Measurements from ENCODE around the gene CCDC17. TPM values are rescaled to one million over a fixed set of nuclear protein-coding genes. Genes with fewer than 3 reads are reported as not detected.
A peak's percentile ranks its signal among the peaks of the same experiment; 100 is the strongest.

Gene CCDC17
- total RNA-seq, 2 donors from 2014 or later, result 5.2 to 5.9 TPM

- Mint-ChIP-seq H3K9me3 (no peaks in the 10 kb centered on the region), H3K36me3 (ENCODE audit: insufficient read depth in 2 of 2) (peaks cover 7 to 16% of the 10 kb centered on the region in 2 donors), H3K4me3 (peak overlapping the region; percentile 91 to 97), H3K27ac (peak overlapping the region; percentile 94), H3K27me3 (ENCODE audit: low read depth) (no peaks in the 10 kb centered on the region), H3K4me1 (ENCODE audit: low read depth) (peaks cover 48% of the 10 kb centered on the region)
- ATAC-seq (replicated peaks in 1 of 2) (no peak), DNase-seq (no peak)
Observed at GRCh38 chr1:45585110-45585426, 38.8 kb downstream of the CCDC17 start.

DNA sequence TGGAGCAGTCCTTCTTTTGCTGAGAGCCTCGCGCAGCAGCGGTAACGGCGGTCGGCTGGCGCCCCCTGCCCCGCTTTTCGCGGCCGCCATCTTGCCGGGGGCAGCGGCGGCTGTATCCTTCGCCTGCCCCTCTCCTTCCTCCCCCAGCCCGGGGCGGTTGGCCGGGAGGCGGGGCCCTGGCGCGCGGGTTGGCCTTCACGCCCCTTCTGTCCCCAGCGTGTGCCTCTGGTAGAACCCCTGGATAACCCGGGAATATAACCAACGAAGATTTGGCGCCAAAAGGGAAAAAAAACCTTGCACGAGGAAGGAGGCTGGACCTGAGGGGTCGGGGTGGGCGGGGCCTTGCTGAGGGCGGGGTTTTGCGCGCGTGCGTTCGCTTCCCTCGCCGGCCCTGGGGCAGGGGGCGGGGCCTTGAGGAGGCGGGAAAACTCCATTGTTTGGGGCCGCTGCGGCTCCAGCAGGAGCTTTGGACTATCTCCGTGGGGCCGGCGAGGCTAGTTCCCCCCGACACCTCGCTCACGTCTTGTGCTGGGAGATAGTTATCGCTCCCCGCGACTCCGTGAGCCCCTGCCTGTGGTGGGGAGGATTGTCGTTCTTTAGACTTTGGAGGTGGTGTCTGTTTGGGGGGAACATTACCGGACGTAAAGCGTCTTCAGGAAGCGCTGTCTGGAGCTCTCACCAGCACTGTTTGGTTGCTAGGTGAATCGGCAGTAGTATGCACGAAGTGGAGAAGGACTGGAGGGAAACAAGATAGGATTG is 39.3 kb downstream of the CCDC17 start:
- peak overlapping the region; percentile 94 for H3K27ac Mint-ChIP-seq
- peaks cover 7 to 16% of the 10 kb centered on the region in 2 donors for H3K36me3 Mint-ChIP-seq (ENCODE audit: insufficient read depth in 2 of 2)
- no peaks in the 10 kb centered on the region for H3K9me3 Mint-ChIP-seq
- no peaks in the 10 kb centered on the region for H3K27me3 Mint-ChIP-seq (ENCODE audit: low read depth)
- H3K4me1 Mint-ChIP-seq (ENCODE audit: low read depth), result peaks cover 48% of the 10 kb centered on the region
- peak overlapping the region; percentile 91 to 97 for H3K4me3 Mint-ChIP-seq
- DNase-seq (peak; percentile 85 to 89), ATAC-seq (replicated peaks in 1 of 2) (peak; percentile 38 to 48)

DNA sequence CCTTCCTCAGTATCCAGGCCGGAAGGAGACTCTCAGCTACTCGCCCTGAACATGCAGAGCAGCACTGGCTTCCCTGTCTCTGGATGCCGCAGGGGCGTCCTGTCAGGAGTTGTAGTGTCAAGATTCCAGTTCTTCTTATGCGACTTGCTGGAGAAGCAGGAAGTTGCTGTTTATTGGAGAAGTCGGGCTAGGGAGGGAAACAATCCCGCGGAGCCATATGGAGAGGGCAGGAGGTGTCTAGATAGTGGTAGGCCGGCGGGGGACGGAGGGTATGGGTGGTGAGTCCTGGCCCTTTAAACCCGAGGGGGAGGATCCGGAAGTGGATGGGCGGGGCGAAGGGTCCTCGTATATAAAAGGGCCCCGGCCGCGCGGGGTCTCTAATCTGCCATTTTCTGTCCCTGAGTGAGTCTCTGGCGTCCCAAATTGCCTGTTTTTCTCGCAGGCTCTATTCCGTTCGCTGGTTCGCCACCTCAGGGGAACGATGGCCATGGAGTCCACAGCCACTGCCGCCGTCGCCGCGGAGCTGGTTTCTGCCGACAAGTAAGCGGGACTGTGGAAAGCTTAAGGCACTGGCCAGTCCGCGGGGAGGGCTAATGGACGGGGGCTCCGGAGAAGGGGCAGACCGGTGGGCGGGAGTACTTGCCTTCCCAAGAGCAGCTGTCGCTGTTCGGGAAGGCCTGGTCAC is 40.0 kb downstream of the CCDC17 start, which contains the start of gene NASP:
NASP (plus strand) TSS at position 376 of the 685 bp plus-strand sequence; CDS start at position 482, 106 bp downstream.
- Mint-ChIP-seq H3K9me3 (no peaks in the 10 kb centered on the region), H3K36me3 (ENCODE audit: insufficient read depth in 2 of 2) (peaks cover 7 to 16% of the 10 kb centered on the region in 2 donors), H3K27ac (peak within 1 kb of the TSS; percentile 94), H3K27me3 (ENCODE audit: low read depth) (no peaks in the 10 kb centered on the region), H3K4me1 (ENCODE audit: low read depth) (peaks cover 44% of the 10 kb centered on the region), H3K4me3 (peak within 1 kb of the TSS; percentile 91 to 97)
- DNase-seq, result peak; percentile 93 to 96
- ATAC-seq (replicated peaks in 1 of 2), result peak; percentile 68 to 73

DNA sequence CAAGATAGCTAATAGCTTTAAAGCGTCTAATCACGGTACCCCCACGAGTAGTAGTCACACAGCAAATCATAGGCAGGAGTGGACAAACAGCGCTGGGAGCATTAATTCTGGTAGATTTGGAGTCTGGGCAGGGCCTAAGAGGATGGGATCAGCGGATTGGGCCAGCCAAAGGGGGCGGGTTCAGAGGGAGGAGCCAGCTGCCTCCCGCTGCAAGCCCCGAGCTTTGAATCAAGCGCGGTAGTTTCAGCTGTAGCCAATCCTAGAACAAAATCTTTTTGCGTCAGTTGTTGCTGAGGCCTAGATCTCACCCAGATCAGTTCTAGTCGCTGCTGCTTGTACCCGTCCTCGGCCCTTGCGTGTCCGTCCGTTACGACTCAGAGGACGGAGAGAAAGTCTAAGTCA is 40.6 kb downstream of the CCDC17 start:
- Mint-ChIP-seq H3K4me1 (ENCODE audit: low read depth) (peaks cover 40% of the 10 kb centered on the region), H3K27me3 (ENCODE audit: low read depth) (no peaks in the 10 kb centered on the region), H3K9me3 (no peaks in the 10 kb centered on the region), H3K4me3 (peak overlapping the region; percentile 91 to 97), H3K36me3 (ENCODE audit: insufficient read depth in 2 of 2) (peaks cover 7 to 14% of the 10 kb centered on the region in 2 donors), H3K27ac (peak overlapping the region; percentile 93)
- peak; percentile 79 to 82 for ATAC-seq (replicated peaks in 1 of 2)
- DNase-seq, result peak; percentile 94 to 96

DNA sequence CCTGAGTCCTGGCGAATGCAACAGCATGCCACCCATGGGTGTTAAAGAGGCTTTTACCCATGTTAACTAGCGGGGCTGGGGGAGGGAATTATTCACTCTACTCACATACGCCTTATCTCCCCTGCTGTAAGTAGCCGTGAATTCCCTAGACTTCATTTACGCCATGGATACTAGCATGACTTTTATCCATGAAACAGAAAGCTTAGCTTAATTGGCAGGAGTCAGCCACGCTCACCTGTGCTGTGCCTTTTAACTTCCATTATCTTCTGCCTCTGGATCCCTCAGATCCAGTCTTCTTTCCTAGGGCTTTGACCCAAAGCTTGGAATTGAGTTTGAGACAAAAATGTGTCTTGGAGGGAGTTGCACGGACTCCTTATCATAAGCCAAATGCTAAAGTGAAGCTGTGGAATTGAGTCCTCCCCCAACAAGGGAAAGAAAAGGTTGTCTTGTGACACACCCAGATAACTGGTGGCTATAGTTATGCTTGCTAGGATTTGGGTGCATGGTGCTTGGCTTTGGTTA is 49.7 kb downstream of the CCDC17 start:
- no peak for DNase-seq
- Mint-ChIP-seq H3K27ac (no peak overlapping the region), H3K4me3 (no peak overlapping the region)

GRCh38 chr1:45573231-45573804 is 50.5 kb downstream of the CCDC17 start:
- no peaks in the 10 kb centered on the region for H3K9me3 Mint-ChIP-seq
- ATAC-seq (replicated peaks in 1 of 2), result no peak
- no peak overlapping the region for H3K4me3 Mint-ChIP-seq
- no peaks in the 10 kb centered on the region for H3K4me1 Mint-ChIP-seq (ENCODE audit: low read depth)
- peaks cover 0 to 2% of the 10 kb centered on the region in 2 donors for H3K36me3 Mint-ChIP-seq (ENCODE audit: insufficient read depth in 2 of 2)
- no peaks in the 10 kb centered on the region for H3K27me3 Mint-ChIP-seq (ENCODE audit: low read depth)
- H3K27ac Mint-ChIP-seq, result no peak overlapping the region
- DNase-seq, result no peak

More for the DNA sequence above, 49.7 kb downstream of the CCDC17 start:
- Mint-ChIP-seq H3K36me3 (ENCODE audit: insufficient read depth in 2 of 2) (no peaks in the 10 kb centered on the region), H3K4me1 (ENCODE audit: low read depth) (no peaks in the 10 kb centered on the region), H3K9me3 (no peaks in the 10 kb centered on the region), H3K27me3 (ENCODE audit: low read depth) (no peaks in the 10 kb centered on the region)
- ATAC-seq (replicated peaks in 1 of 2), result no peak

DNA sequence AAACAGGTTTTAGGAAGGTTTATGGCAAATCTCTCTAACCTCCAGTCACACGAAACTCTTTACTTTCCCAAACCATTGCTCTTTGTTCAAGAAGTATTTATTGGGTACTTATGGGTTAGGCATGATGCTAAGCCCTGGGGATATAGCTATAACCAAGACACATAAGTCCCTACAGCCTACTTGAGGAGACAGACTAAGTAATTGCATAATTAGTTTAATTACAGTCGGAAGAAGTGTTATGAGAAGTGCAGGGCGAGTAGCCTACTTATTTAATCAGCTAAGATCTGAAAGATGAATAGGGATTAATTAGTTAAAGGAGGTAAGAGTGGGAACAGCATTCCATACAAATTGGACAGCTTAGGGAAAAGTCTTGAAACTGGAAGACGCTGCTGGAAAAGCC is 53.2 kb downstream of the CCDC17 start:
- ATAC-seq (replicated peaks in 1 of 2), result no peak
- Mint-ChIP-seq H3K36me3 (ENCODE audit: insufficient read depth in 2 of 2) (peaks cover 0 to 4% of the 10 kb centered on the region in 2 donors), H3K4me3 (no peak overlapping the region), H3K9me3 (no peaks in the 10 kb centered on the region), H3K4me1 (ENCODE audit: low read depth) (peaks cover 4% of the 10 kb centered on the region), H3K27ac (no peak overlapping the region), H3K27me3 (ENCODE audit: low read depth) (no peaks in the 10 kb centered on the region)
- no peak for DNase-seq

Other genes starting within 250 kb of the CCDC17 start
- 1 to 10 TPM; 5.9 to 8.8 TPM for gene TESK2, start 132.9 kb downstream of the CCDC17 start, total RNA-seq
- gene CCDC163, start 124.0 kb downstream of the CCDC17 start, total RNA-seq, result 10 to 100 TPM; 15.2 to 15.5 TPM
- gene MMACHC, start 123.8 kb downstream of the CCDC17 start, total RNA-seq, result 1 to 10 TPM; 3.4 to 4.7 TPM
- 100 to 1,000 TPM; 128 to 146 TPM for gene PRDX1, start 102.2 kb downstream of the CCDC17 start, total RNA-seq
- gene AKR1A1, start 73.2 kb downstream of the CCDC17 start, total RNA-seq, result 100 to 1,000 TPM; 155 to 178 TPM
- gene NASP, start 40.0 kb downstream of the CCDC17 start, total RNA-seq, result 100 to 1,000 TPM; 214 to 241 TPM
- 100 to 1,000 TPM; 140 to 146 TPM for gene GPBP1L1, start 62.5 kb upstream of the CCDC17 start, total RNA-seq
- 10 to 100 TPM; 28.3 to 30.3 TPM for gene TMEM69, start 64.1 kb upstream of the CCDC17 start, total RNA-seq
- gene IPP, start 126.6 kb upstream of the CCDC17 start, total RNA-seq, result 10 to 100 TPM; 19.1 to 20.3 TPM
- 10 to 100 TPM; 20.7 to 21.0 TPM for gene MAST2, start 179.6 kb upstream of the CCDC17 start, total RNA-seq